Endodermal cell (in vitro differentiated cells): Measurements from ENCODE around the gene HOXA11. TPM values are rescaled to one million over a fixed set of nuclear protein-coding genes. Genes with fewer than 3 reads are reported as not detected.
A peak's percentile ranks its signal among the peaks of the same experiment; 100 is the strongest.

Source experiments
- DNase-seq: peaks from one replicate; pipeline ENCODE4 v3.0.0-alpha.2; 2017
- H3K27ac ChIP-seq: 2 replicates; pipeline ENCODE4 v1.5.1; 2013; ENCODE audit warnings: mild to moderate bottlenecking, low read depth, low read length, moderate library complexity
- H3K27me3 ChIP-seq: 2 replicates; pipeline ENCODE4 v1.6.1; 2013; ENCODE audit warnings: mild to moderate bottlenecking, low read length, moderate library complexity; ENCODE audit not compliant: insufficient read depth, control insufficient read depth, poor library complexity, severe bottlenecking
- H3K36me3 ChIP-seq: 2 replicates; pipeline ENCODE4 v1.7.0; 2013; ENCODE audit warnings: mild to moderate bottlenecking, low read length, moderate library complexity; ENCODE audit not compliant: control insufficient read depth, insufficient read depth
- H3K4me1 ChIP-seq: one replicate; pipeline ENCODE4 v1.7.0; 2013; ENCODE audit warnings: low read length; ENCODE audit not compliant: control insufficient read depth, insufficient read depth
- H3K4me3 ChIP-seq: 2 replicates; pipeline ENCODE4 v1.5.1; 2013; ENCODE audit warnings: mild to moderate bottlenecking, low read length, moderate library complexity
- H3K9ac ChIP-seq: 2 replicates; pipeline ENCODE4 v1.6.1; 2013; ENCODE audit warnings: mild to moderate bottlenecking, low read length, moderate library complexity; ENCODE audit not compliant: poor library complexity, severe bottlenecking; ENCODE audit errors: extremely low read depth
- H3K9me3 ChIP-seq: 2 replicates; pipeline ENCODE4 v1.6.1; 2013; ENCODE audit warnings: mild to moderate bottlenecking, low read length, moderate library complexity; ENCODE audit not compliant: control insufficient read depth
- H3K27ac Mint-ChIP-seq: 2 replicates; pipeline ENCODE4 v1.8.0; 2020; ENCODE audit warnings: mixed read lengths
- H3K27me3 Mint-ChIP-seq: 2 replicates; pipeline ENCODE4 v1.8.0; 2021; ENCODE audit warnings: mild to moderate bottlenecking, mixed read lengths; ENCODE audit not compliant: insufficient read depth
- H3K36me3 Mint-ChIP-seq: 2 replicates; pipeline ENCODE4 v1.8.0; 2020; ENCODE audit warnings: low read depth, mixed read lengths
- H3K4me1 Mint-ChIP-seq: 2 replicates; pipeline ENCODE4 v1.8.0; 2020; ENCODE audit warnings: mixed read lengths
- H3K4me3 Mint-ChIP-seq: 2 replicates; pipeline ENCODE4 v1.8.0; 2020; ENCODE audit warnings: mild to moderate bottlenecking, moderate library complexity, mixed read lengths
- H3K9me3 Mint-ChIP-seq: 2 replicates; pipeline ENCODE4 v1.8.0; 2020; ENCODE audit warnings: mild to moderate bottlenecking, mixed read lengths
- WGBS, 2 experiments: methylation state at CpG; one replicate each; pipeline versions ENCODE4 v1.1.5 to v1.1.7; 2013; ENCODE audit warnings: missing lambda C conversion rate in 2 of 2, mixed read lengths in 1 of 2; ENCODE audit not compliant: insufficient coverage in 1 of 2, insufficient read length in 1 of 2; 5-methylcytosine and 5-hydroxymethylcytosine counted together
- total RNA-seq, 2 donors: library from RNA; stranded (reverse); fragmentation: NEBNext Ultra II Directional in 1 of 2; extraction: Animal tissue kit (Norgen Biotek cat#: 25700) in 1 of 2; gene quantifications; 2 replicates in 1 of 2; 3 replicates in 1 of 2; pipeline ENCODE4 v1.2.1, GENCODE V29; 2021
- TF ChIP-seq, protein P1 (sequence below): fragments of 200-600 bp; sonication (generic); conservative IDR thresholded peaks from 2 replicates; pipeline ENCODE4 v1.5.0; 2021; ENCODE audit warnings: antibody characterized with exemption, mild to moderate bottlenecking

Gene HOXA11
- total RNA-seq, 2 donors from 2014 or later = not detected

DNA sequence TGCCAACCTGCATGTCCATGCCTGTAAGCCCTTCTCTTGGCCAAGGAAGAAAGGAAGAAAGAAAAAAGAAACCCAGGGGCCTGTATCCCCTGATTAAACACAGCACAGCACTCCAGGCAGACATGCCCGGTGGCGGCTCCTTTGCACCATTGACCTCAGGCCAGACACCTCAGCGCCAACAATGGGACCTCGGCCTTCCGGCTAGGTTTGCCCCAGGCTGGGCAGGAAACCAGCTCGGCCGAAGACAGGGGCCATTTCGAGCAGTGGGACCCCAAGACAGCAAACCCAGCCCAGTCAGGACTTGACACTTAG lies 13.8 kb downstream of the HOXA11 start:
- DNase-seq = peak; percentile 70
- TF ChIP-seq, protein P1, sequence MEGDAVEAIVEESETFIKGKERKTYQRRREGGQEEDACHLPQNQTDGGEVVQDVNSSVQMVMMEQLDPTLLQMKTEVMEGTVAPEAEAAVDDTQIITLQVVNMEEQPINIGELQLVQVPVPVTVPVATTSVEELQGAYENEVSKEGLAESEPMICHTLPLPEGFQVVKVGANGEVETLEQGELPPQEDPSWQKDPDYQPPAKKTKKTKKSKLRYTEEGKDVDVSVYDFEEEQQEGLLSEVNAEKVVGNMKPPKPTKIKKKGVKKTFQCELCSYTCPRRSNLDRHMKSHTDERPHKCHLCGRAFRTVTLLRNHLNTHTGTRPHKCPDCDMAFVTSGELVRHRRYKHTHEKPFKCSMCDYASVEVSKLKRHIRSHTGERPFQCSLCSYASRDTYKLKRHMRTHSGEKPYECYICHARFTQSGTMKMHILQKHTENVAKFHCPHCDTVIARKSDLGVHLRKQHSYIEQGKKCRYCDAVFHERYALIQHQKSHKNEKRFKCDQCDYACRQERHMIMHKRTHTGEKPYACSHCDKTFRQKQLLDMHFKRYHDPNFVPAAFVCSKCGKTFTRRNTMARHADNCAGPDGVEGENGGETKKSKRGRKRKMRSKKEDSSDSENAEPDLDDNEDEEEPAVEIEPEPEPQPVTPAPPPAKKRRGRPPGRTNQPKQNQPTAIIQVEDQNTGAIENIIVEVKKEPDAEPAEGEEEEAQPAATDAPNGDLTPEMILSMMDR = no peak
- peaks cover 7% of the 10 kb centered on the region for H3K9me3 ChIP-seq
- Mint-ChIP-seq H3K27ac (no peak overlapping the region), H3K27me3 (peaks cover 97% of the 10 kb centered on the region), H3K4me3 (no peak overlapping the region), H3K36me3 (no peaks in the 10 kb centered on the region), H3K9me3 (peaks cover 1% of the 10 kb centered on the region), H3K4me1 (no peaks in the 10 kb centered on the region)
- WGBS, 2 experiments = 8 to 20% methylated on average over 1 to 8 of the region's 8 CpGs
- no peak overlapping the region for H3K9ac ChIP-seq
- peak overlapping the region; percentile 16 for H3K27ac ChIP-seq
- H3K36me3 ChIP-seq = no peaks in the 10 kb centered on the region
- H3K27me3 ChIP-seq = peaks cover 100% of the 10 kb centered on the region
- H3K4me3 ChIP-seq = no peak overlapping the region
- no peaks in the 10 kb centered on the region for H3K4me1 ChIP-seq

DNA sequence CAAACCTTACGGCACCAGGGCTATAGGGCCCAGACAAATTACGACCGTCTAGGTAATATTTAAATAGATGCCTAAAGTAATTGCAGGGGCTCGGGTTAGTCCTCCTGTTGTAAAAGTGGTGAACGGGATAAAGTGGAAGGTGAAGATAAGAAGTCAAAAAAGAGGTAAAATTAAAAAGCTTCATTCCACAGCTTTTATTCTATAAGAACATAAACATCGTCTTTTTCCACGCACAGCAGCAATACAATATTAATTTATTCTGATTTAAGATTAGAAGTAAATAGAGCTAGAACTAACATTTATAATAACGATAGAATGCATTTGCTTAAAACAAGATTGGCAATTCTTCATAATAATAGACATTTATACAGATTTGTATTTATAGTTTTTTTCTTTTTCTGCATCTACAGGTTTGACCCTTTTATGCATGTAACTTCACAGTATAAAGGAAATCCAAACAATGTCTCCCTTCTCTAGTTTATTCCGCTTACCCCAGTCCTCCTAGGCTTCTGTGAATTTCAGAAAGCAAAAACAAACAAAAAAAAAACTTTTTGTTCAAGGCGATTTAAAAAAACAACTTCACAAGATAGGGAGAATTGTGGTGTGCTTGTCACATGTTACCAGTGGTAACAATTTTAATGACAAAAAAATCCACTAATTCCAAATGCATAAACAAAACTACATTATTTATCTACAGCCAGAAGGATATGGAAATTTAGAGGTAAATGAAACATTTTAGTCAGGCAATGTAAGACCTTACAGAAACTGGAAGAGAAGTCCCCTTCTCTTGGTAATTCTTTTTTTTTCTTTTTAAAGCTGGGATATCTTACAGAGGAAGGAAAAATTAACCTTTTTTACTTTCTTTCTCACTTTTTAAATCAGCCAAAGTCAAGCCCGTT lies 14.4 kb downstream of the HOXA11 start:
- no peak overlapping the region for H3K4me3 Mint-ChIP-seq

DNA sequence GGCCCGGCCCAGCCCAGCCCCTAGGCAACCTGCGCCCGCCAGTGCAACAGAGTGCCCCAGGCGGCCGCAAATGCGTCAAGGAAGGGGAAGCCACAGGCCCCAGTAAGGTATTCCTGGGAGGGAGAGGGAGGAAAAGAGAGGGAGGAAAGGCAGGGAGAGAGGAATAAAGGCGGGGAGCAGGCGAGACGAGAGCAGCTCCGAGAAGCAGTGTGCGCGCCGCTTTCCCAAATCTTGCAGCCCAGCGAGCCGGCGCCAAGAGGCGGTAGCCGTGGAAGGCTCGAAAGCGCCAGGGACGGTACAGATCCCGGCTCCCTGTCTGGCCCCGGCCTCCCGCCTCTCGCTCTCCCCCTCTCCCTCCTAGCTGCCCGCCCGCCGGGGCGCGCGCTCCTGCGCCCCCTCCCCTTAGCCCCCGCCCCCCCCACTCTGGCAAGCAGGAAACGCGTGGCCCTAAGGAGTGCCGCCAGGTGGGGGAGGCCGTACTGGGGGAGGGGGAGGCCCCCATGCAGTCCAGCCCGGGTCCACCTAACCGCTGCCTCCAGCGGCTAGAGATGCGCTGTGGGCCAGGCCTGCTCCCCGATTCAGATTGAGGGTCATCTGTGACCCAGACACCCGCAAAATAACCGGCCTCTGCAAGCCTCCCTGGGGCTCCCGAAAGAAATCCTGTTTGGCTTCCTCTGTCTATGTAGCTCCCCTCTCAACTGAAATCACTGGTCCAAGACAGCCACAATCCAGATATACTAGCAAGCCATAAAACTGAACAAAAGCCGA lies 15.2 kb downstream of the HOXA11 start:
- Histone ChIP-seq H3K27me3 (peaks cover 100% of the 10 kb centered on the region), H3K4me3 (no peak overlapping the region), H3K9me3 (peaks cover 5% of the 10 kb centered on the region), H3K36me3 (no peaks in the 10 kb centered on the region), H3K27ac (no peak overlapping the region), H3K9ac (no peak overlapping the region), H3K4me1 (no peaks in the 10 kb centered on the region)
- Mint-ChIP-seq H3K4me3 (no peak overlapping the region), H3K4me1 (no peaks in the 10 kb centered on the region), H3K36me3 (no peaks in the 10 kb centered on the region), H3K9me3 (peaks cover 5% of the 10 kb centered on the region), H3K27me3 (peaks cover 97% of the 10 kb centered on the region), H3K27ac (no peak overlapping the region)
- 0 to 3% methylated on average over 6 to 38 of the region's 46 CpGs for WGBS, 2 experiments
- TF ChIP-seq, protein P1 = no peak
- peak; percentile 83 for DNase-seq

More for the DNA sequence above, 14.4 kb downstream of the HOXA11 start:
- TF ChIP-seq, protein P1 = no peak
- H3K27ac Mint-ChIP-seq = no peak overlapping the region
- H3K27me3 Mint-ChIP-seq = peaks cover 97% of the 10 kb centered on the region
- Histone ChIP-seq H3K4me1 (no peaks in the 10 kb centered on the region), H3K9ac (no peak overlapping the region), H3K36me3 (no peaks in the 10 kb centered on the region), H3K9me3 (peaks cover 8% of the 10 kb centered on the region), H3K27me3 (peaks cover 100% of the 10 kb centered on the region), H3K27ac (peak overlapping the region; percentile 16), H3K4me3 (no peak overlapping the region)
- H3K9me3 Mint-ChIP-seq = peaks cover 5% of the 10 kb centered on the region
- H3K36me3 Mint-ChIP-seq = no peaks in the 10 kb centered on the region
- no peak for DNase-seq
- no peaks in the 10 kb centered on the region for H3K4me1 Mint-ChIP-seq
- WGBS, 2 experiments = 7 to 20% methylated on average over 4 to 8 of the region's 11 CpGs
